GM19467 (cell line): ENCODE data around the gene GCDH.
"Not testable (repeated sequence)": the region's sequence is repeated elsewhere in the genome, so short reads cannot be mapped to it uniquely, and the experiment has no call there.

Experiments
- ATAC-seq: cut with Tn5 transposase; IDR thresholded peaks from one replicate; pipeline ENCODE4 v1.9.1; 2021; ENCODE audit warnings: mild to moderate bottlenecking, moderate library complexity; ENCODE audit not compliant: unreplicated experiment

The GCDH gene

DNA sequence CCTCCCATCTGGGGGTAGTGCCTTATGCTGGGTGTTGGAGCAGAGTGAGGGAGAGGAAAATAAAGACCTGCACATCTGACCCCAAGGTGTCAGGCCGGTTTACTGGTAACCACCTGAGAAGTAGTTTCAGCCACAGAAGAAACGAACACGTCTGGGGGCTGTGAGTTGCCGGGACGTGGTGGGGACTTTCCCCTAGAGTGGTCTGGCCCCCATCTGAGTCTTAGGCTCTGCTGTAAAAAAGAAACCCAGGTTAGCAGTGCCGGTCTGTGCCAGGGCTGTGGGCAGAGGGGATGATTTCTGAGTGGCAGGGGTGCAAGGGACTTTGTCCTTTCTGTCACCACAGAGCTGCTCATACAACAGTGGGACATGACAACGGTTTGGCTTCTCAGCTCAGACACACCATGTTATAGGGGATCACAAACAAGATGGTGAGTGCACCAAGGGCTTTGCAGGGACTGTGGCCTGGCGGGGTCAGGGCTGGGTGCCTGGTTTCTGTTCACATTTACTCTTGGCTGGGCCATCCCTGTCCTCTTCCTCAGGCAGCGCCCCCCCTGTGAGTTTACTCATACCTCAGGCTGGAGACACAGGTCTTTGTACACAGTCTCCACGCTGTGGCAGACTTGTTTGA lies 9.0 kb downstream of the GCDH start:
- ATAC-seq = peak; percentile 68

DNA sequence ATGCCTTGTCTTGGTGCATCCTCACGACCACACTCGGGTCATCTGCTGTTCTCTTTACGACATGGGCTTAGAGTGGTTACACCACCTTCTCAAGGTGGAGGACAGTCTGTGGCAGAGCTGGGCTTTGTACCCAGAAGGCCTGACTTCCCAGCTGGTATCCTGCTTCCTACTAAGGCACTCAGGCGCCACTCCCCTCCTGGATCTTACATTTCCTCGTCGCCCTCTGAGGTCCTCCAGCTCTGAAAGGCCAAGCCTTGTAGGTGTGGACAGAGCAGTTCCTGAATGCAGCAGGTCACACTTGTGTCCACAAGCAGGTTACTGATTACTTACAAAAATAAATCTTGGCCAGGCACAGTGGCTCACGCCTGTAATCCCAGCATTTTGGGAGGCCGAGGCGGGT lies 16.2 kb downstream of the GCDH start:
- ATAC-seq = no peak

DNA sequence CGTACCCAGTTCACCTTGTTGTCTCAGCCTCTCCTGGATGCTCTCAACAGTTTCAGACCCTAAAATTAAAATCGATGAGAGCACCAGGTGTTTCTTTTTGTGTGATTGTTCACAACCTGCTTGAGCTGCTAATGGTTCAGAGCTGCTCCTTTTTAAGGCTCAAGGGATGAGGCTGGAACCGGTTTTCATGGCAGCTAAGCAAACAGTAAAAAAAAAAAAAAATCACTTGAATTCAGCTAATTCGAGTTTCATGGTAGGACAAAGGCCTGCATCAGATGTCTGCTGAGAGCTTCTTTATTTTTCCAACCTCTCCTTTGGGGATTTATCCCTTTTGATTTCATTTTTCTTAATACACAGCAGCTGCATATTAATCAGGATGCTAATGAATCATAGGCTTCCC lies 21.6 kb downstream of the GCDH start:
- ATAC-seq = no peak

DNA sequence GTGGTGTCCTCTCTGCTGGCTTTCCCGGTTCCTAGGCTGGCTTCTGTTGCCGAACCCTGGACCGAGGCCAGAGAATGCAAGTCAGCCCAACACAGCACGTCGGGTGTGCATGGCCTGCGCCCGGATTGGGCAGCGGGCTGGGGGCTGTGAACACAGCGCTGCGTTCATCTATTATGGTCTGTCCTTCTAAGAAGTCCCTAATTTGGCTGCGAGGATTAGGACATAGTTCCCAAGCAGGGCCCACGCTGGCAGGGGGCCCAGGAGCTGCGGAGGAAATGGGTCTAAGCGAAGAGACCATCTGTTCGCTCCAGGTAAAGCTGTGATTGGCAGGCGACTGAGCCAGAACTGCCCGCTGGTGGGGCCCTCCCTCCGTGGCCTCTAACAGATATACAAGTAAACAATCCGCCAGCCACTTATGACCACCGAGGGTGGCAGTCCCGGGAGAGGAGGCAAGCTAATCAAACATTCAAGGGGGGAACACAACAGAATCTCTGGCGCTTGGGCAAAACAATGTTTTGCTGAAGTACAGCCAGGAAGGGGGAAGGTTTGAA lies 22.1 kb downstream of the GCDH start:
- ATAC-seq = no peak

DNA sequence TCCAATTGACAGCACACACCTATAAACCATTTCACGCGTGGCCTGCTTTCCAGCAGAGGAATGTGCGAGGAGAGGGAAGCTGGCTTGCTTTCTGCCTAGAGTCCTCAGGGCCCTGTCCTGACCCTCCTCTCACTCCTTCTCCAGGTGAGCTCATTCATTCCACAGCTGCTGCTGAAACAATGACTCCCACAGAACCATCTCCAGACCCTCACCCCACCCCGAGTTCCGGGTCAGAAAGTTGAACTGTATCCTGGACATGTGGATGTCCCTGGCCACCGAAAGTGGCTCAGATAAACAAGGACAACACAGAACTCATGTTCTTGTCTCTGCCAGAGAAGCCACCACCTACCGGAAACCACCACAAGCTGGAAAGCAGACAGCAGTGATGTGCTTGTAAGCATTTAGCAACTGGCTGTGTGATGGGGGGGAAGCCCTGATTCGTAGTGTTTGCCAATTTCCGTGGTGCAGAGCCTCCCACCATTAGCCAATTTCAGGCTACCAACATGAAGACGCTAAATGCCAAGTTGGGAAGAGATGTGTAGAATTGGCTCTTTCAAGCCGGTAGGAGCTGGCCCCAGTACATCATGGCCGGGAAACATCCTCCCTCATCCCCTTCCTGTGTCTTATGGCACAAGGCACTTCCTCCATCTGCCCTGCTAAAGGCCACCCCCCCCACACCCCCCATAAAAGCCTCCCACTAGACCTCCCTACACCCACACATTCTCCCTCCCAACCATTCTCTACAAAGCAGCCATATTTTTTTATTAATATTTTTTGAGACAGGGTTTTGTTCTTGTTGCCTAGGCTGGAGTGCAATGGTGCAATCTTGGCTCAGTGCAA lies 23.1 kb downstream of the GCDH start:
- ATAC-seq = no peak

DNA sequence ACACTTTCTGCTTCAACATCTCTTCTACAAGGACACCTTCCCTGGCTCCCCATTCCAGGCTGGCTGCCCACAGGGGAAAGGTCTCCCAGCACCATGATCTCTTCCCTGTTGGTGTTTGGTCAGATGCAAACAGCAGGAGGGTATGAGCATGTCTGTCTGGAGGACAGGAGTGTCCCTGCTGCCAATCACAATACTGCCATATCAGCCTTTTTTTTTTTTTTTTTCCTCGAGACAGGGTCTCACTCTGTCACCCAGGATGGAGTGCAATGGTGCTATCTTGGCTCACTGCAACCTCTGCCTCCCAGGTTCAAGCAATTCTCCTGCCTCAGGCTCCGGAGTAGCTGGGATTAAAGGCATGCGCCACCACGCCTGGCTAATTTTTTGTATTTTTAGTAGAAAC lies 24.9 kb downstream of the GCDH start:
- ATAC-seq = not testable (repeated sequence)

DNA sequence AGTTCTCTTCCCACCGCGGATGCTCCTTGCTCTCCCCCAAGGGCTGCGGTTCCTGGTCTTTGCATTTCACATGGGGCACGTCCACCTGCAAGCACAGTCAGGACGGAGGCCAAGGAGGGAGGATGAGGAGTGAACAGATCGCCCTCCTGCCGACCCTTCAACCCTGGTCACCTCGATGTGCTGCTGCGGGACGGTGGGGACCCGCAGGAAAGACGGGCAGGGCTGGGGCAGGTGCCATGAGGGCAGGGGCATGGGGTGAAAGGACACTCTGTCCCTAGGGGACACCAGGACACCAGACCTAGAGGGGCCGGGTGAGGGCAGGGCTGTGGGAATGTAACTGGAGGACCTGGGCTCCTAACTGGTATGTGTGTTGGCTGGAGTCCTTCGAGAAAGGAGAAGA lies 27.3 kb downstream of the GCDH start:
- ATAC-seq = no peak

DNA sequence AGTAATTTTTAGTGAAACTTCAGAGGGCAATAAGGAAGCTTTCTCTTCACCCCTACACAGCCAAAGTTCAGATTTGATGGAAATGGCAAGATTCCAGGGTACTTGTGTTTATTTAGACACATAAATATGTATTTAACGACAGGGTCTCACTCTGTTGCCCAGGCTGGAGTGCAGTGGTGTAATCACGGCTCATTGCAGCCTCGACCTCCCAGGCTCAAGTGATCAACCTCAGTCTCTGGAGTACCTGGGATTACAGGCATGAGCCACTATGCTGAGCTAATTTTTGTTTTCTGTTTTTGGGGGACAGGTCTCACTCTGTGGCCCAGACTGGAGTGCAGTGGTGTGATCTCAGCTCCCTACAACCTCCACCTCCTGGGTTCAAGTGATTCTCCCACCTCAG lies 30.1 kb downstream of the GCDH start:
- ATAC-seq = no peak

DNA sequence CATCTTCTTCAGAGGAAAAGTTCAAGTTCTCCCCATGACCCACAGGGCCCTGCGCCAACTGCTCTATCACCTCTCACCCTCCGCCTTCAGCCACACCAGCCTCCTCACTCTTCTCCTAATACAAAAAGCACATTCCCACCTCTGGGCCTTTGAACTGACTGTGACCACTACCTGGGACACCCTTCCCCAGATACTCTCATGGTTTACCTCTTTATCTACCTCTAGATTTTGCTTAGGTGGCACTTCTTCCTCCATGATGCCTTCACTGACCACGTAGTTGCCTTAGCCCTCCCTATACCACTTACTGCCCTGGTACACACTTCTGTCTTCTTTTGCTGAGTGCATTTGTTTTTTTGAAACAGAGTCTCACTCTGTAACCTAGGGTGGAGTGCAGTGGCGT lies 32.0 kb downstream of the GCDH start:
- no peak for ATAC-seq

DNA sequence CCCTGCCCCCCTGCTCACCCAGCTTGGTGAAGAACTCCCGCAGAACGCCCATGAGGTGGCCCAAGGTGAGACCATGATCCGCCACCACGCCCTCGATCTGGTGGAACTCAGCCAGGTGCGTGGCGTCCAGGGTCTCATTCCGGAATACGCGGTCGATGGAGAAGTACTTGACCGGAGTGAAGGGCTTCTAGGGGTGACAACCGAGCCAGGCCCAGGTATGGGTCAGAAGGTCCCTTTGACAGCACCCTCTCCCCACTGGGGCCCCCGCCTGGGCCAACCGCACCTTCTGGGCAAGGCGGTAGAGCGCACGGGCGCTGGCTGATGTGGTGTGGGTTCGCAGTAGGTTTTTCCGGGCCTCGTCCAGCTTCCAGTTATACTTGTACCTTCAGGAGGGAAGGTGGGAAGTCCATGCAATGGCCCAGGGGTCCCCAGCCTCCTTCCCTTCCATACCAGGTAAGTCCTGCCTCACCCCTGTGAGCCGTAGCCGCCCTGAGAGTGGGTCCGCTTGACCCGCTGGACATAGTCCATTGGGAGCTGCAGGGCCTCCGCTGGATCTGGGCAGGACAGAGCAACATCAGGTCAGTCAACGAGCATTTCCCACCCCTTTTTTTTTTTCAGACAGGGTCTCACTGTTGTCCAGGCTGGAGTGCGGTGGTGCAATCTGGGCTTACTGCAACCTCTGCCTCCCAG lies 33.8 kb downstream of the GCDH start:
- ATAC-seq = no peak

DNA sequence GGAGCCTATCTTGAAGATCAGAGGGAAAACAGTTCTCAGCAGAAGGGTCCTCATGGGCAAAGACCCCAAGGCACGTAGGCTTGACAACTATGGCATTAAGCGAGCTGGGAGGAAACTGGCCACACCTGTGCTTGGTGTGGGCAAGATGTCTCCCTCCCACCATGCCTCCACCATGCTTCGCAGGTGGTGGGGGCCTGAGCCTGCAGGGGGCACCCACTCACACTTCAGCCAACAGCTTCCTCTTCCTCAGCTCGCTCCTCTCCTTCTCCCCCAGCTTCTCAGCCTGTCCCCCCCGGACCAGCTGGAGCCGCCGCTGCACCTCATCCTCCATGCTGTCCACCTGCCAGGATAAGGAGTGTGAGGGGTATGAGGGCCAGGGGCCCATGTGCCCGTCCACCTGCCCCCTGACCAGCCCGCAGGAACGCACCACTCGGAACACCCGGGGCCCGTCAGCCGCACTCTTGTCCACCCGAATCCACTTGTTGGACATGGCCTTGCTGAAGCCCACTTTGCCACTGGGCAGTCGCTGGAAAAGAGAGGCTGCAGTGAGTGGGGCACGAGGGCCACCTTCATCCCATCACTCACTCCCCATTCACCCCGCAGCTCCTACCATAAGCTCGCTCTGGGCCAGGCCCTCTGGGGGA lies 39.2 kb downstream of the GCDH start:
- no peak for ATAC-seq

DNA sequence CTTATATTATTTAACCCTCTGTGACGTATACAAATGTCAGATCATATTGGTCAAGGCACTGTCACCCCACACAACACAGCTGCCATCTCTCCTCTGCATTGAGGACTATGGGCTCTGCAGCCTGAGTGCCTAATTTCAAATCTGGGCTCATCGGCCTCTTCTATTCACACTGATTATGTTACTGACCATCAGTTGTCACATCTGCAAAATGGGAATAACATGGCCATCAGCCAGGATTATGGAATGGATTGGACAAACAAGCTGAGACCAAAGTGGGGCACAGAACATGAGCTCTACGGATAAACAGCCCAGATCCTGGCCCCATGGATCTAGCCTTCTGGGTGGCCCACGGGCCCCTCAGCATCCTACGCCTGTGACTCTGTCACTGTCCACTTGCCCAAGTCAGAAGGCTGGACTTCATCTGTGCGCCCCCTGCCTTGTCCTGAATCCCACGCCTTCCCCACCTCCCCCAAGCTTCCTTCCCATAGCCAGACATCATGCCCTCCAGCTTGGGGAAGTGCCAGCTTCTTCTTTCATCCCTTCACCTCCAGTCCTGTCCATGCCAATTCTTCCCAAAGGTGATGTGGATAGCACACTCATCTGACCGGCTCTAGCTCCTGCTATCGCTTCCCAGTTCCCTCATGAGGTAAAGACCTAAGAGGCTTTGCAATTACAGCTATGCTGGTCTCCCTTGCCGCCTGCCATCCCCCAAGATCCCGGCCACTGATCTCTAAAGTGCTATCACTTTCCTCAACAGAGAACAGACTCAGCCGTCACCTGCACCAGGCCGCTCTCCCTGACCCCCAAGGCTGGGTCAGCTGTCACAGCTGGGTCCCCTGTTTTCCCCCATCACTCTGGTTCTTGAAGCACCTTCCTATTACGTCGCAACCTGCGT lies 41.7 kb downstream of the GCDH start:
- ATAC-seq = no peak

DNA sequence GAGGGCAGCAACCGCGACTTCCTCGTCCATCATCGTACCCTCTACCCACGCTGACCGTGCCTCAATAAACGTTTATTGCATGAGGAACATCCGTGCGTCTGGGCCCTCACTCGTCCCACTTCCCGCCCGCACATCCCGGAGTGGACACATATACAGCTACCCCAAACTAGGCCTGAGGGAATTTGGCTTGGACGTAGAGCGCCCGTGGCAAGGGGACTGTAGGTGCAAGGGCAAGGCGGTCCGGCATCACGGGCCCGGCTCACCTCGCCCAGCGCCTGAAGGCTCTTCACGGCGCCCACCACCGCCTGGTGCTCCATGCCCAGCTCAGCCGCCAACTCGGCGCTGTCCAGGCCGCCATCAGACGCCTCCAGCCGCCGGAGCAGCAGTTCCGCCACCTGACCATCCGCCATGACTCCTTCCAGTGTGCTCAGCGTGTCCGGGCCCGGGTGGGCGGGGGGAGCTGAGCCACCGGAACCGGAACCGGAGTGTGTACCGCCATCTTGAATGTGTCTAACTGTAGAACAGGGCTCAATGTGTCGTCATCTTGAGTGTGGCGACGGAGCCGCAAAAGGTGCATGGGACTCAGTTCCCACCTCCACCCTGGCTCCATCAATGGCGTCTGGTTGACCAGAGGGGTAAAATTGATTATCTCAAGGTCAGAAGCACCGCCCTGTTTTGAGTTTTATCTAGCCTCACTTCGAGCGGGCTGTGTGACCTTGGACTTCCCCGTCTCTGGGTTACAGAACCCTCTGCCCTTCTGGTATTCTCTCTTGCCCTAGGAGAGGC lies 42.5 kb downstream of the GCDH start, which contains the start of gene FARSA:
Gene FARSA, minus strand, starts transcription at position 425 of the 786 bp plus-strand sequence. Its CDS starts 15 bp downstream, at position 410.
- ATAC-seq = peak; percentile 45

DNA sequence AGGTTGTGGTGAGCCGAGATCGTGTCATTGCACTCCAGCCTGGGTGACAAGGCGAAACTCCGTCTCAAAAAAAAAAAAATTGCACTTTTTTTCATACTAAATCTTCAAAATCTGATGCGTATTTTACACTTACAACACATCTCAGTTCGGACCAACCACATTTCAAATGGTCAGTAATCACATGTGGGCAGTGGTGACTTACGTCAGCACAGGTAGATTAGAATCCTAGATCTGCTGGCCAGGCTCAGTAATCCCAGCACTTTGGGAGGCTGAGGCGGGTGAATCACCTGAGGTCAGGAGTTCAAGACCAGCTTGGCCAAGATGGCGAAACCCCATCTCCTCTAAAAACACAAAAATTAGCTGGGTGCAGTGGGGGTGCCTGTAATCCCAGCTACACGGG lies 44.1 kb downstream of the GCDH start:
- ATAC-seq = no peak

DNA sequence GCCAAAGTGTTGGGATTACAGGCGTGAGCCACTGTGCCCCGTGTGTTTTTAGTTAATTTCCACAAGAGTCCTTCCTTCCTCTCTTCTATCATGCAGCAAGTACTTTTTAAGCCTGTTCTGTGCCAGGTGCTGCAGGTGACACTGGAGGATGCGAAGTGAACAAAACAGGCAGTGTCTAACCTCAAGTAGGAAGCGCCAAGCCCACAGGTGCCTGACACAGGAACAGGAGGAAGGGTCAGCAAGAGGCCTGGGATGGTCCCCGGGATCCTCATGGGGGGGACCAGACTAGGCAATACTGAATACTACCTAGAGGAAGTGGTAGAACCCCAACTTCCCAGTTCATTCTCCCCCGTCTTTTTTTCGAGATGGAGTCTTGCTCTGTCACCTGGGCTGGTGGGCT lies 45.6 kb downstream of the GCDH start:
- no peak for ATAC-seq

DNA sequence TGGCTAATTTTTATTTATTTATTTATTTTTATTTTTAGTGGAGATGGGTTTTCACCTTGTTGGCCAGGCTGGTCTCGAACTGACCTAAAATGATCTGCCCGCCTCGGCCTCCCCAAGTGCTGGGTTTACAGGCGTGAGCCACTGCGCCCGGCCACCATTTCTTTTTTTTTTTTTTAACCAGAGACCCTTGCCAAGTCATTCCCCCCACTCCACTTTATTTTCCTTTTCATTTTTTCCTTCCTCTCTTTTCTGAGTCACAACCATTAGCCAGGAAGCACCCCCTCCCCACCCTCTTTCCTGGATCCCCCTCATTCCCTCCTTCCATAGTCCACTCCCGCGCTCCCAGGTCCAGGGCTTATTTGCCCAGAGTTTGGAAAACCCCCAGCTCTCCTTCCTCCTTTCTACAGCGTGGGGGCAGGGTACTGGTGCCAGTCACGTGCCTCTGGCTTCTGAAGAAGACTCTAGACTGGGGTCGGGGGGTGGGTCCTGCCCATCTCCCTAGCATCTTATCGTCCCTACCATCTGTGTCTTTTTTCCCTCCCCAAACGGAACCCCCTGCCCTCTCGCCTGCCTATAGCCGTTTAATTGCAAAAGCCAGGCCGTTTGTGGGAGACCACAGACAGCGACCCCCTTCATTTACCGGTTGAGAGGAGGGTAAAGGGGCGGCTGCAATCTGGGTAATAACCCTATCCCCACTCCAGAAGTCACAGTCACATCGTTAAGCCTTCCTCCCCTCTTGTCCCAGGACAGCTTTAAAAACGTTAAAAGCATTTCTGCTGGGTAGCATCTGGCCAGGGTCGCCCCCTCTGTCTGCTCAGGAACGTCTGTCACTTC lies 46.4 kb downstream of the GCDH start:
- ATAC-seq = no peak

DNA sequence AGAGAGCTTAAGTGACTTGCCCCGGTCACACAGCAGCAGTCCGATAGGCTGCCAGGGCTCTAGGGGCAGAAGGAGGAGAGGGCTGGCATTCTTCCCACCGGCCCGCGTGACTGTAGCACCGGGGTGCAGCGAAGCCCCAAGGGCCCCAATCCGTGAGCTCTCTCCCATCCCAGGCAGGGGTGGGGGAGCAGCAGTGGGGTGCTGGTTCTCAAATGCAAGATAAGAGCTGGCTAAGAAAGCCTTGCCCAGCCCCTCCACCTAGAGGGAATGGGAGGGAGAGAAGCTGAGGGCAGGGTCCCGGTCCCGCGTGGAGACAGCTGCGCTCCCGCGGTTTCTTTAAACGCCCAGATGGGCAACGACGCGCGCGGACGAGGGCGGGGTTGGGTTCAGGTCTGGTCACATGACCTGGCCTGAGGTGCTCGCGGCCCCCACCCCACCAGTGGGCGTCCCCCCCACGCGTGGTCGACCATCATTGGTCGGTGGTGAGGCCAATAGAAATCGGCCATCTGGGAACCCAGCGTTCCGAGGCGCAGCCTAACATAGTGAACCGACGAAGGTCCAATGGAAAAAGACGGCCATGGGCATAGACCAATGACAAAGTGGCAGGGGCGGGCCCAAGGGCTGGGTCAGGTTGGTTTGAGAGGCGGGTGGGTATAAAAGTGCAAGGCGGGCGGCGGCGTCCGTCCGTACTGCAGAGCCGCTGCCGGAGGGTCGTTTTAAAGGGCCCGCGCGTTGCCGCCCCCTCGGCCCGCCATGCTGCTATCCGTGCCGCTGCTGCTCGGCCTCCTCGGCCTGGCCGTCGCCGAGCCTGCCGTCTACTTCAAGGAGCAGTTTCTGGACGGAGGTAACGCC lies 47.2 kb downstream of the GCDH start, which contains the start of gene CALR:
Gene CALR, plus strand, starts transcription at position 683 of the 852 bp plus-strand sequence. Its CDS starts 71 bp downstream, at position 754.
- ATAC-seq = peak; percentile 71
